Activated B cell treated with CpG ODN at 0.5 μM for 24 hours (primary cell): ENCODE measurements around the gene TUBA3E. TPM values are rescaled to one million over a fixed set of nuclear protein-coding genes. Genes with fewer than 3 reads are reported as not detected.
A peak's percentile ranks its signal among the peaks of the same experiment; 100 is the strongest.
"Not testable (repeated sequence)": the region's sequence is repeated elsewhere in the genome, so short reads cannot be mapped to it uniquely, and the experiment has no call there.

Experiments used
- ATAC-seq: fragments of 200-7000 bp; cut with Tn5 transposase; one replicate; pipeline ENCODE4 v1.10.0; 2021; ENCODE audit warnings: low read depth, mild to moderate bottlenecking, moderate library complexity
- CTCF ChIA-PET: fragments of 350-600 bp; sonication (Branson Sonifier 250); formaldehyde crosslinking; loops from one replicate; lab custom pipeline; 2021; ENCODE audit warnings: antibody characterized with exemption; lab: Charles Lee
- POLR2A ChIA-PET: fragments of 350-600 bp; sonication (Branson Sonifier 250); formaldehyde crosslinking; loops from one replicate; lab custom pipeline; 2021; ENCODE audit warnings: antibody characterized with exemption; lab: Charles Lee
- DNase-seq: peaks from one replicate; pipeline ENCODE4 v3.0.0; 2022
- H3K27ac Mint-ChIP-seq: one replicate; pipeline ENCODE4 v1.8.0; 2020; ENCODE audit warnings: mixed read lengths
- H3K27me3 Mint-ChIP-seq: one replicate; pipeline ENCODE4 v1.8.0; 2021; ENCODE audit warnings: mixed read lengths
- H3K36me3 Mint-ChIP-seq: one replicate; pipeline ENCODE4 v1.8.0; 2021; ENCODE audit warnings: low read depth, mixed read lengths
- H3K4me1 Mint-ChIP-seq: one replicate; pipeline ENCODE4 v1.8.0; 2021; ENCODE audit warnings: mixed read lengths
- H3K4me3 Mint-ChIP-seq: one replicate; pipeline ENCODE4 v1.8.0; 2020; ENCODE audit warnings: mild to moderate bottlenecking, mixed read lengths
- H3K9me3 Mint-ChIP-seq: one replicate; pipeline ENCODE4 v1.8.0; 2020; ENCODE audit warnings: mixed read lengths
- CTCF ChIP-seq: fragments of 200-600 bp; IDR thresholded peaks from one replicate; pipeline ENCODE4 v1.8.0; 2022; ENCODE audit warnings: antibody characterized with exemption, mild to moderate bottlenecking
- intact Hi-C: fragments of 100-400 bp; cut with micrococcal nuclease; formaldehyde crosslinking; loops from one replicate; pipeline ENCODE4 v1.15.1; 2024
- total RNA-seq: library from RNA; stranded (reverse); gene quantifications from 2 replicates; pipeline ENCODE4 v1.2.3, GENCODE V29; 2022

Gene TUBA3E
- total RNA-seq, 1 donor from 2014 or later: not detected

- peaks cover 31% of the 10 kb centered on the region for H3K4me1 Mint-ChIP-seq
- ATAC-seq (peak; percentile 81), DNase-seq (peak; percentile 88)
- H3K4me3 Mint-ChIP-seq: peak within 1 kb of the TSS; percentile 93
- peak; percentile 71 for TF ChIP-seq CTCF
- ChIA-PET POLR2A (interaction anchor here (0.6 to 3.0 kb wide), 10 partner anchors 16 to 1865 kb away, joined by 3 to 62 read pairs (median 4); partner anchors contain the start of genes FAM168B and IMP4), CTCF (interaction anchor here (1.1 to 2.4 kb wide), 2 partner anchors 37 to 160 kb away, joined by 3 to 19 read pairs; partner anchors contain the start of genes CCDC74B and IMP4)
- not testable (repeated sequence) for H3K27me3 Mint-ChIP-seq, H3K36me3 Mint-ChIP-seq, H3K9me3 Mint-ChIP-seq
- intact Hi-C loops: loop anchor here (1.0 to 5.0 kb wide), 9 partner anchors 24 to 1865 kb away; partner anchors contain the start of genes CCDC74B, HS6ST1, IMP4 and MZT2A
- H3K27ac Mint-ChIP-seq: peak within 1 kb of the TSS; percentile 91
Observed at GRCh38 chr2:130181880-130182682, 16.2 kb downstream of the TUBA3E start, which contains the start of gene MZT2B. Gene MZT2B (plus strand): TSS chr2:130182262. CDS start chr2:130182283, 21 bp downstream.

- H3K27ac Mint-ChIP-seq: peak within 1 kb of the TSS; percentile 91
- ChIA-PET CTCF (interaction anchor here (1.1 to 2.4 kb wide), 2 partner anchors 36 to 161 kb away, joined by 3 to 19 read pairs; partner anchors contain the start of genes CCDC74B and IMP4), POLR2A (interaction anchor here (0.6 to 3.0 kb wide), 10 partner anchors 15 to 1864 kb away, joined by 3 to 62 read pairs (median 4); partner anchors contain the start of genes FAM168B and IMP4)
- DNase-seq: peak; percentile 97
- peak; percentile 75 for ATAC-seq
- TF ChIP-seq CTCF: no peak
- H3K4me3 Mint-ChIP-seq: peak within 1 kb of the TSS; percentile 93
- peaks cover 31% of the 10 kb centered on the region for H3K4me1 Mint-ChIP-seq
- no peaks in the 10 kb centered on the region for H3K9me3 Mint-ChIP-seq
- no peaks in the 10 kb centered on the region for H3K27me3 Mint-ChIP-seq
- intact Hi-C loops: loop anchor here (1.0 to 5.0 kb wide), 8 partner anchors 23 to 1864 kb away; partner anchors contain the start of genes CCDC74B, HS6ST1, IMP4 and MZT2A
- peaks cover 9% of the 10 kb centered on the region for H3K36me3 Mint-ChIP-seq
Observed at GRCh38 chr2:130181325-130181879, 16.8 kb downstream of the TUBA3E start, which contains the start of gene SMPD4. Gene SMPD4 (minus strand): TSS chr2:130181602. CDS start chr2:130176592, 5,010 bp downstream.

GRCh38 chr2:130180404-130181324, 17.6 kb downstream of the TUBA3E start:
- intact Hi-C loops: loop anchor here (1.0 to 5.0 kb wide), 8 partner anchors 22 to 1863 kb away; partner anchors contain the start of genes CCDC74B, HS6ST1, IMP4 and MZT2A
- peak overlapping the region; percentile 93 for H3K4me3 Mint-ChIP-seq
- not testable (repeated sequence) for ATAC-seq

GRCh38 chr2:130174866-130175265, 23.4 kb downstream of the TUBA3E start:
- ATAC-seq, CTCF ChIA-PET, DNase-seq, POLR2A ChIA-PET, H3K27ac Mint-ChIP-seq, H3K9me3 Mint-ChIP-seq, H3K4me1 Mint-ChIP-seq, intact Hi-C loops, H3K27me3 Mint-ChIP-seq, H3K4me3 Mint-ChIP-seq: not testable (repeated sequence)
- peaks cover 57% of the 10 kb centered on the region for H3K36me3 Mint-ChIP-seq

More at GRCh38 chr2:130180404-130181324, 17.6 kb downstream of the TUBA3E start:
- POLR2A ChIA-PET: interaction anchor here (0.6 to 3.0 kb wide), 7 partner anchors 17 to 913 kb away, joined by 3 to 62 read pairs (median 6); partner anchors contain the start of genes FAM168B and IMP4
- DNase-seq, H3K27me3 Mint-ChIP-seq, H3K9me3 Mint-ChIP-seq: not testable (repeated sequence)
- CTCF ChIA-PET: interaction anchor here (2.4 kb wide), 1 partner anchor 161 kb away, joined by 19 read pairs; the partner anchor contains the start of gene IMP4
- H3K27ac Mint-ChIP-seq: peak overlapping the region; percentile 91
- peaks cover 13% of the 10 kb centered on the region for H3K36me3 Mint-ChIP-seq
- H3K4me1 Mint-ChIP-seq: peaks cover 31% of the 10 kb centered on the region

GRCh38 chr2:130169896-130170295, 28.3 kb downstream of the TUBA3E start:
- Mint-ChIP-seq H3K4me3 (no peak overlapping the region), H3K27ac (no peak overlapping the region), H3K27me3 (no peaks in the 10 kb centered on the region), H3K36me3 (peaks cover 78% of the 10 kb centered on the region), H3K4me1 (no peaks in the 10 kb centered on the region), H3K9me3 (no peaks in the 10 kb centered on the region)
- no peak for ATAC-seq
- no peak for TF ChIP-seq CTCF
- ChIA-PET POLR2A (interaction anchor here (0.5 to 0.7 kb wide), 2 partner anchors 171 to 1334 kb away, joined by 3 read pairs; no protein-coding TSS in a partner anchor), CTCF (no interaction called here)
- no peak for DNase-seq
- intact Hi-C loops: no loop called here

- peaks cover 78% of the 10 kb centered on the region for H3K36me3 Mint-ChIP-seq
- POLR2A ChIA-PET, H3K4me3 Mint-ChIP-seq, CTCF ChIA-PET, H3K27ac Mint-ChIP-seq, ATAC-seq, H3K4me1 Mint-ChIP-seq, H3K9me3 Mint-ChIP-seq, H3K27me3 Mint-ChIP-seq, DNase-seq, intact Hi-C loops: not testable (repeated sequence)
Observed at GRCh38 chr2:130169163-130169562, 29.1 kb downstream of the TUBA3E start.

- H3K27ac Mint-ChIP-seq, CTCF ChIA-PET, H3K27me3 Mint-ChIP-seq, DNase-seq, intact Hi-C loops, H3K9me3 Mint-ChIP-seq, H3K4me3 Mint-ChIP-seq, H3K4me1 Mint-ChIP-seq, ATAC-seq: not testable (repeated sequence)
- POLR2A ChIA-PET: interaction anchor here (1.0 kb wide), 1 partner anchor 15 kb away, joined by 3 read pairs; the partner anchor contains the start of gene SMPD4
- H3K36me3 Mint-ChIP-seq: peaks cover 76% of the 10 kb centered on the region
Observed at GRCh38 chr2:130166611-130167010, 31.6 kb downstream of the TUBA3E start.
